HEK293 (cell line): ENCODE results near the gene SPRR2D.

Source experiments
- CTCF ChIA-PET: fragments of 350-600 bp; formaldehyde crosslinking; extraction: SDS; loops from one replicate; lab custom pipeline; 2021; ENCODE audit warnings: antibody characterized with exemption; lab: Yijun Ruan, JAX
- POLR2A ChIA-PET: fragments of 300-600 bp; formaldehyde crosslinking; extraction: SDS; loops from one replicate; lab custom pipeline; 2020; ENCODE audit warnings: antibody characterized with exemption, inconsistent platforms; lab: Yijun Ruan, JAX
- H3K27ac ChIP-seq: fragments of 200-500 bp; sonication (Bioruptor generic); 2 replicates; pipeline ENCODE4 v1.5.1; 2014; ENCODE audit warnings: low read depth, low read length, control low read depth, inconsistent platforms; ENCODE audit errors: extremely low read depth
- H3K36me3 ChIP-seq, 2 experiments: fragments of 200-500 bp in 1 of 2; sonication (Bioruptor generic) in 1 of 2; 1 replicate in 1 of 2; 2 replicates in 1 of 2; pipeline ENCODE4 v1.5.1; 2014 to 2017; ENCODE audit warnings: inconsistent platforms in 2 of 2, low read length in 2 of 2; ENCODE audit not compliant: control insufficient read depth in 2 of 2, insufficient read depth in 1 of 2
- H3K4me1 ChIP-seq: fragments of 200-500 bp; sonication (Bioruptor generic); 2 replicates; pipeline ENCODE4 v1.5.1; 2014; ENCODE audit warnings: mild to moderate bottlenecking, low read length, inconsistent platforms; ENCODE audit not compliant: control insufficient read depth, insufficient read depth
- H3K4me3 ChIP-seq: 2 replicates; pipeline ENCODE4 v1.5.1; 2011; ENCODE audit warnings: low read depth, mild to moderate bottlenecking, control low read depth, low read length, moderate library complexity
- H3K9me3 ChIP-seq: fragments of 200-500 bp; sonication (Bioruptor generic); 2 replicates; pipeline ENCODE4 v1.5.1; 2014; ENCODE audit warnings: low read depth, low read length, inconsistent platforms; ENCODE audit not compliant: control insufficient read depth, insufficient read depth
- MEIS1 ChIP-seq: sonication (generic); formaldehyde crosslinking; IDR thresholded peaks from 2 replicates; pipeline ENCODE4 v1.8.1; 2022; ENCODE audit warnings: missing genetic modification reagents, mild to moderate bottlenecking, borderline replicate concordance
- OSR2 ChIP-seq: fragments of 450-650 bp; formaldehyde crosslinking; IDR thresholded peaks from 2 replicates; pipeline ENCODE4 v1.5.1; 2016; ENCODE audit warnings: missing biosample characterization, missing genetic modification characterization
- SALL2 ChIP-seq: fragments of 450-650 bp; formaldehyde crosslinking; IDR thresholded peaks from 2 replicates; pipeline ENCODE4 v1.5.0; 2017; ENCODE audit warnings: missing biosample characterization, mild to moderate bottlenecking, missing genetic modification characterization, borderline replicate concordance
- SP3 ChIP-seq: fragments of 450-650 bp; formaldehyde crosslinking; IDR thresholded peaks from 2 replicates; pipeline ENCODE4 v1.5.1; 2016; ENCODE audit warnings: missing biosample characterization, missing genetic modification characterization
- ZBTB7A ChIP-seq: fragments of 450-650 bp; formaldehyde crosslinking; IDR thresholded peaks from 2 replicates; pipeline ENCODE4 v1.5.1; 2016; ENCODE audit warnings: low read depth, missing biosample characterization, missing genetic modification characterization
- ZBTB8A ChIP-seq: fragments of 450-650 bp; formaldehyde crosslinking; IDR thresholded peaks from 2 replicates; pipeline ENCODE4 v1.5.1; 2016; ENCODE audit warnings: missing biosample characterization, missing genetic modification characterization
- ZNF16 ChIP-seq: fragments of 450-650 bp; formaldehyde crosslinking; IDR thresholded peaks from 2 replicates; pipeline ENCODE4 v1.5.1; 2016; ENCODE audit warnings: low read depth, missing biosample characterization, missing genetic modification characterization
- ZNF202 ChIP-seq: fragments of 450-650 bp; formaldehyde crosslinking; IDR thresholded peaks from 2 replicates; pipeline ENCODE4 v1.5.1; 2016; ENCODE audit warnings: missing biosample characterization, missing genetic modification characterization, borderline replicate concordance
- ZNF24 ChIP-seq: fragments of 450-650 bp; formaldehyde crosslinking; IDR thresholded peaks from 2 replicates; pipeline ENCODE4 v1.5.1; 2016; ENCODE audit warnings: missing biosample characterization, missing genetic modification characterization
- ZNF248 ChIP-seq: fragments of 450-650 bp; formaldehyde crosslinking; IDR thresholded peaks from 2 replicates; pipeline ENCODE4 v1.5.1; 2017; ENCODE audit warnings: missing biosample characterization, missing genetic modification characterization
- ZNF341 ChIP-seq: fragments of 450-650 bp; formaldehyde crosslinking; IDR thresholded peaks from 2 replicates; pipeline ENCODE4; 2016; ENCODE audit warnings: low read depth, missing biosample characterization, missing genetic modification characterization
- ZNF350 ChIP-seq: fragments of 450-650 bp; formaldehyde crosslinking; IDR thresholded peaks from 2 replicates; pipeline ENCODE4 v1.5.0; 2017; ENCODE audit warnings: missing biosample characterization, mild to moderate bottlenecking, missing genetic modification characterization
- ZNF404 ChIP-seq: fragments of 450-650 bp; formaldehyde crosslinking; IDR thresholded peaks from 2 replicates; pipeline ENCODE4 v1.5.1; 2017; ENCODE audit warnings: missing biosample characterization, missing genetic modification characterization
- ZNF596 ChIP-seq: fragments of 450-650 bp; IDR thresholded peaks from 2 replicates; pipeline ENCODE4 v1.5.0; 2018; ENCODE audit warnings: missing biosample characterization, mild to moderate bottlenecking, missing genetic modification characterization, moderate library complexity
- ZNF624 ChIP-seq: fragments of 450-650 bp; formaldehyde crosslinking; IDR thresholded peaks from 2 replicates; pipeline ENCODE4 v1.5.1; 2017; ENCODE audit warnings: missing biosample characterization, missing genetic modification characterization
- ZNF654 ChIP-seq: fragments of 450-650 bp; formaldehyde crosslinking; IDR thresholded peaks from 2 replicates; pipeline ENCODE4 v1.5.1; 2016; ENCODE audit warnings: low read depth, missing biosample characterization, missing genetic modification characterization
- ZNF707 ChIP-seq: fragments of 450-650 bp; formaldehyde crosslinking; IDR thresholded peaks from 2 replicates; pipeline ENCODE4 v1.5.1; 2016; ENCODE audit warnings: missing biosample characterization, missing genetic modification characterization
- TF ChIP-seq, protein P1 (sequence below): fragments of 450-650 bp; formaldehyde crosslinking; IDR thresholded peaks from 2 replicates; pipeline ENCODE4 v1.5.1; 2016; ENCODE audit warnings: missing biosample characterization, missing genetic modification characterization
- TF ChIP-seq, protein P2 (sequence below): fragments of 450-650 bp; formaldehyde crosslinking; conservative IDR thresholded peaks from 2 replicates; pipeline ENCODE4 v1.5.1; 2016; ENCODE audit warnings: low read depth, missing biosample characterization, missing genetic modification characterization
- TF ChIP-seq, protein P3 (sequence below): fragments of 450-650 bp; formaldehyde crosslinking; conservative IDR thresholded peaks from 2 replicates; pipeline ENCODE4 v1.5.1; 2016; ENCODE audit warnings: low read depth, missing biosample characterization, missing genetic modification characterization
- TF ChIP-seq, protein P4 (sequence below): fragments of 450-650 bp; formaldehyde crosslinking; IDR thresholded peaks from 2 replicates; pipeline ENCODE4 v1.5.1; 2017; ENCODE audit warnings: missing biosample characterization, missing genetic modification characterization
- TF ChIP-seq, protein P5 (sequence below): fragments of 450-650 bp; formaldehyde crosslinking; IDR thresholded peaks from 2 replicates; pipeline ENCODE4 v1.5.1; 2016; ENCODE audit warnings: missing biosample characterization, missing genetic modification characterization, low read depth

Gene SPRR2D

DNA sequence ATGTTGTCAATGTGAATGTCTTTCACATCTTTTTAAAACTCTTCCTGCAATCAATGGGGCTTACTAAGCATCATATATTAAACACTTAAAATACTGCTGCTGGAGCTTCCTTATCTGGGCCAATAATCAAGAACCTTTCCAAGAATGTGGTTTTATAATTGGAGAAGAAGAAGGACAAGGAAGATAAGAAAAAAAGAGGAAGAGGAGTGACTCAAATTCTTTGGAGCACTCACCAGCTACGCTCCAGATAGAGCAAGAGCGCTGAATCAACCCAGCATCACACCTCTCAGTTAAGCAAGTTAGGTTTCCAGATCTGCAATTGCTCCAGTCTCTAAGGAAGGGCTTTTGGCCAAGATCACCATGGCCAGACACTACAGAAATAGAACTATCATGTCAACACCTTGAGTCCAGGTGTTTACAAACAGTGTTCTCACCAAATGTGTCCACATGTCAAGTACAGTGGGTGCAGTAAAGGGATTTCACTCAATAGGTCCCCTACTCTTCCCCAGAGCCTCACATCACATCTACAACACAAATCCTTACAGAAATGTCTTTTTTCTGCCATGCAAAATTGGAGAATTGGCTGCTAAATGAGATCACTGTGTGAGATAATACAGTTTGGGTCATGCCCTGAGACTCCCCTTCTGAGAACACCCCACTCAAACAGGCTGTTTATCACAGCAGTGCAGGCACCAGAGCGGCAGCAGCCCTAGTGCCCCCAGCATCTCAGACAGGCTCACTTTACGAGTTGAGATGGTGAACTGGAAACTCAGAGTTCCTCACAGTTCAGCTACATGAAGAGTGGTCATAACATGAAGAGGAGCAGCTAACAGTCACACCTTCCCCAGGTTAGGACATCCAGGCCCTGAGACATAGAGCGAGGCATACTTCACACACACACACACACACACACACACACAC is 32.1 kb upstream of the SPRR2D start:
- H3K4me1 ChIP-seq = no peaks in the 10 kb centered on the region
- ChIA-PET CTCF (no interaction called here), POLR2A (no interaction called here)
- no peaks in the 10 kb centered on the region for H3K36me3 ChIP-seq
- H3K27ac ChIP-seq = no peak overlapping the region
- no peak overlapping the region for H3K4me3 ChIP-seq
- no peaks in the 10 kb centered on the region for H3K9me3 ChIP-seq
- TF ChIP-seq, protein P1, sequence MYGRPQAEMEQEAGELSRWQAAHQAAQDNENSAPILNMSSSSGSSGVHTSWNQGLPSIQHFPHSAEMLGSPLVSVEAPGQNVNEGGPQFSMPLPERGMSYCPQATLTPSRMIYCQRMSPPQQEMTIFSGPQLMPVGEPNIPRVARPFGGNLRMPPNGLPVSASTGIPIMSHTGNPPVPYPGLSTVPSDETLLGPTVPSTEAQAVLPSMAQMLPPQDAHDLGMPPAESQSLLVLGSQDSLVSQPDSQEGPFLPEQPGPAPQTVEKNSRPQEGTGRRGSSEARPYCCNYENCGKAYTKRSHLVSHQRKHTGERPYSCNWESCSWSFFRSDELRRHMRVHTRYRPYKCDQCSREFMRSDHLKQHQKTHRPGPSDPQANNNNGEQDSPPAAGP (tag by site-specific recombination) = no peak
- TF ChIP-seq SALL2 (tag by site-specific recombination) (no peak), ZNF248 (tag by site-specific recombination) (no peak), ZNF16 (tag by site-specific recombination) (no peak), ZBTB7A (tag by site-specific recombination) (no peak), MEIS1 (CRISPR knock-in tag) (no peak), OSR2 (tag by site-specific recombination) (no peak), ZNF202 (tag by site-specific recombination) (no peak), ZNF350 (tag by site-specific recombination) (no peak), ZNF24 (no peak)
- TF ChIP-seq, protein P2, sequence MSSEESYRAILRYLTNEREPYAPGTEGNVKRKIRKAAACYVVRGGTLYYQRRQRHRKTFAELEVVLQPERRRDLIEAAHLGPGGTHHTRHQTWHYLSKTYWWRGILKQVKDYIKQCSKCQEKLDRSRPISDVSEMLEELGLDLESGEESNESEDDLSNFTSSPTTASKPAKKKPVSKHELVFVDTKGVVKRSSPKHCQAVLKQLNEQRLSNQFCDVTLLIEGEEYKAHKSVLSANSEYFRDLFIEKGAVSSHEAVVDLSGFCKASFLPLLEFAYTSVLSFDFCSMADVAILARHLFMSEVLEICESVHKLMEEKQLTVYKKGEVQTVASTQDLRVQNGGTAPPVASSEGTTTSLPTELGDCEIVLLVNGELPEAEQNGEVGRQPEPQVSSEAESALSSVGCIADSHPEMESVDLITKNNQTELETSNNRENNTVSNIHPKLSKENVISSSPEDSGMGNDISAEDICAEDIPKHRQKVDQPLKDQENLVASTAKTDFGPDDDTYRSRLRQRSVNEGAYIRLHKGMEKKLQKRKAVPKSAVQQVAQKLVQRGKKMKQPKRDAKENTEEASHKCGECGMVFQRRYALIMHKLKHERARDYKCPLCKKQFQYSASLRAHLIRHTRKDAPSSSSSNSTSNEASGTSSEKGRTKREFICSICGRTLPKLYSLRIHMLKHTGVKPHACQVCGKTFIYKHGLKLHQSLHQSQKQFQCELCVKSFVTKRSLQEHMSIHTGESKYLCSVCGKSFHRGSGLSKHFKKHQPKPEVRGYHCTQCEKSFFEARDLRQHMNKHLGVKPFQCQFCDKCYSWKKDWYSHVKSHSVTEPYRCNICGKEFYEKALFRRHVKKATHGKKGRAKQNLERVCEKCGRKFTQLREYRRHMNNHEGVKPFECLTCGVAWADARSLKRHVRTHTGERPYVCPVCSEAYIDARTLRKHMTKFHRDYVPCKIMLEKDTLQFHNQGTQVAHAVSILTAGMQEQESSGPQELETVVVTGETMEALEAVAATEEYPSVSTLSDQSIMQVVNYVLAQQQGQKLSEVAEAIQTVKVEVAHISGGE (tag by site-specific recombination) = no peak
- TF ChIP-seq, all 188 proteins: peak for 0

DNA sequence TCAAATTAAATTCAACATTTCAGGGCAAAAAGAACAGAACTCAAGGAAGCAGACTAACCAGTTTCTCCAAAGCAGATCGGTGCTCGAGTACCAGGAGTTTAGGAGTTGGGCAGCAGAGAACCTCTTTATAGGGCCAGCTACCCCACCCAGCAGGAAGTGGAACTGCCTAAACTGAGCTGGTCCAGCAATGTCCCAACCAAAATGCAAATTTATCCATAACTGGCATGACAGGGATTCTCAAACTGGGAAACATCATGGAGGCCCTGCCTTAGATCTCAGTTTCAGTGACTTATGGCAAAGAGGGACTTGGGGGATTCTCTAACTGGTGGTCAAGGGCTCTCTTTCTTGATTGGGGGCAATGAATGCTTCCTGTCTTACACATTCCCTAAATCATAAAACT is 30.6 kb upstream of the SPRR2D start, which contains the start of gene SPRR2B:
TSS of gene SPRR2B (minus strand) at position 101 of the 400 bp plus-strand sequence. CDS start 772 bp downstream, outside the sequence.
- Histone ChIP-seq H3K9me3 (no peaks in the 10 kb centered on the region), H3K36me3 (no peaks in the 10 kb centered on the region), H3K4me3 (no peak within 1 kb of the TSS), H3K27ac (no peak within 1 kb of the TSS), H3K4me1 (no peaks in the 10 kb centered on the region)
- POLR2A ChIA-PET = no interaction called here
- CTCF ChIA-PET = no interaction called here
- no peak for TF ChIP-seq ZNF707 (tag by site-specific recombination)
- no peak for TF ChIP-seq ZNF624 (tag by site-specific recombination)
- TF ChIP-seq, protein P3, sequence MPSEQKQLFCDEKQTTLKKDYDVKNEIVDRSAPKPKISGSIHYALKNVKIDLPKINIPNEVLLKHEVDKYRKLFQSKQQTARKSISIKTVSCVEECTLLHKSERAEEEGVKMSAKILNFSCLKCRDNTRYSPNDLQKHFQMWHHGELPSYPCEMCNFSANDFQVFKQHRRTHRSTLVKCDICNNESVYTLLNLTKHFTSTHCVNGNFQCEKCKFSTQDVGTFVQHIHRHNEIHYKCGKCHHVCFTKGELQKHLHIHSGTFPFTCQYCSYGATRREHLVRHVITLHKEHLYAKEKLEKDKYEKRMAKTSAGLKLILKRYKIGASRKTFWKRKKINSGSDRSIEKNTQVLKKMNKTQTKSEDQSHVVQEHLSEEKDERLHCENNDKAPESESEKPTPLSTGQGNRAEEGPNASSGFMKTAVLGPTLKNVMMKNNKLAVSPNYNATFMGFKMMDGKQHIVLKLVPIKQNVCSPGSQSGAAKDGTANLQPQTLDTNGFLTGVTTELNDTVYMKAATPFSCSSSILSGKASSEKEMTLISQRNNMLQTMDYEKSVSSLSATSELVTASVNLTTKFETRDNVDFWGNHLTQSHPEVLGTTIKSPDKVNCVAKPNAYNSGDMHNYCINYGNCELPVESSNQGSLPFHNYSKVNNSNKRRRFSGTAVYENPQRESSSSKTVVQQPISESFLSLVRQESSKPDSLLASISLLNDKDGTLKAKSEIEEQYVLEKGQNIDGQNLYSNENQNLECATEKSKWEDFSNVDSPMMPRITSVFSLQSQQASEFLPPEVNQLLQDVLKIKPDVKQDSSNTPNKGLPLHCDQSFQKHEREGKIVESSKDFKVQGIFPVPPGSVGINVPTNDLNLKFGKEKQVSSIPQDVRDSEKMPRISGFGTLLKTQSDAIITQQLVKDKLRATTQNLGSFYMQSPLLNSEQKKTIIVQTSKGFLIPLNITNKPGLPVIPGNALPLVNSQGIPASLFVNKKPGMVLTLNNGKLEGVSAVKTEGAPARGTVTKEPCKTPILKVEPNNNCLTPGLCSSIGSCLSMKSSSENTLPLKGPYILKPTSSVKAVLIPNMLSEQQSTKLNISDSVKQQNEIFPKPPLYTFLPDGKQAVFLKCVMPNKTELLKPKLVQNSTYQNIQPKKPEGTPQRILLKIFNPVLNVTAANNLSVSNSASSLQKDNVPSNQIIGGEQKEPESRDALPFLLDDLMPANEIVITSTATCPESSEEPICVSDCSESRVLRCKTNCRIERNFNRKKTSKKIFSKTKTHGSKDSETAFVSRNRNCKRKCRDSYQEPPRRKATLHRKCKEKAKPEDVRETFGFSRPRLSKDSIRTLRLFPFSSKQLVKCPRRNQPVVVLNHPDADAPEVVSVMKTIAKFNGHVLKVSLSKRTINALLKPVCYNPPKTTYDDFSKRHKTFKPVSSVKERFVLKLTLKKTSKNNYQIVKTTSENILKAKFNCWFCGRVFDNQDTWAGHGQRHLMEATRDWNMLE (tag by site-specific recombination) = no peak
- no peak for TF ChIP-seq SALL2 (tag by site-specific recombination)
- TF ChIP-seq ZBTB7A (tag by site-specific recombination) = no peak
- no peak for TF ChIP-seq ZNF654 (tag by site-specific recombination)
- TF ChIP-seq ZNF596 (tag by site-specific recombination) = no peak
- no peak for TF ChIP-seq SP3 (tag by site-specific recombination)
- no peak for TF ChIP-seq ZBTB8A
- TF ChIP-seq, protein P4, sequence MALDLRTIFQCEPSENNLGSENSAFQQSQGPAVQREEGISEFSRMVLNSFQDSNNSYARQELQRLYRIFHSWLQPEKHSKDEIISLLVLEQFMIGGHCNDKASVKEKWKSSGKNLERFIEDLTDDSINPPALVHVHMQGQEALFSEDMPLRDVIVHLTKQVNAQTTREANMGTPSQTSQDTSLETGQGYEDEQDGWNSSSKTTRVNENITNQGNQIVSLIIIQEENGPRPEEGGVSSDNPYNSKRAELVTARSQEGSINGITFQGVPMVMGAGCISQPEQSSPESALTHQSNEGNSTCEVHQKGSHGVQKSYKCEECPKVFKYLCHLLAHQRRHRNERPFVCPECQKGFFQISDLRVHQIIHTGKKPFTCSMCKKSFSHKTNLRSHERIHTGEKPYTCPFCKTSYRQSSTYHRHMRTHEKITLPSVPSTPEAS (tag by site-specific recombination) = no peak
- TF ChIP-seq ZNF404 (tag by site-specific recombination) = no peak
- no peak for TF ChIP-seq ZNF341 (tag by site-specific recombination)
- TF ChIP-seq, protein P5, sequence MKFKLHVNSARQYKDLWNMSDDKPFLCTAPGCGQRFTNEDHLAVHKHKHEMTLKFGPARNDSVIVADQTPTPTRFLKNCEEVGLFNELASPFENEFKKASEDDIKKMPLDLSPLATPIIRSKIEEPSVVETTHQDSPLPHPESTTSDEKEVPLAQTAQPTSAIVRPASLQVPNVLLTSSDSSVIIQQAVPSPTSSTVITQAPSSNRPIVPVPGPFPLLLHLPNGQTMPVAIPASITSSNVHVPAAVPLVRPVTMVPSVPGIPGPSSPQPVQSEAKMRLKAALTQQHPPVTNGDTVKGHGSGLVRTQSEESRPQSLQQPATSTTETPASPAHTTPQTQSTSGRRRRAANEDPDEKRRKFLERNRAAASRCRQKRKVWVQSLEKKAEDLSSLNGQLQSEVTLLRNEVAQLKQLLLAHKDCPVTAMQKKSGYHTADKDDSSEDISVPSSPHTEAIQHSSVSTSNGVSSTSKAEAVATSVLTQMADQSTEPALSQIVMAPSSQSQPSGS = no peak
